ENCODE data around the gene SHLD1.
"Not testable (repeated sequence)": the region's sequence is repeated elsewhere in the genome, so short reads cannot be mapped to it uniquely, and the experiment has no call there.

The SHLD1 gene

GRCh38 chr20:5749952-5750779, at the start of gene SHLD1:
Gene SHLD1, plus strand, starts transcription at chr20:5750401. Its CDS starts 22,465 bp downstream, at chr20:5772866.
- DNase-seq: peak; percentile 92

GRCh38 chr20:5702339-5702738, 47.9 kb upstream of the SHLD1 start:
- not testable (repeated sequence) for DNase-seq

- no peak for DNase-seq
Measured at GRCh38 chr20:5703681-5704101, 46.5 kb upstream of the SHLD1 start.

GRCh38 chr20:5705827-5706226, 44.4 kb upstream of the SHLD1 start:
- no peak for DNase-seq

GRCh38 chr20:5706797-5707196, 43.4 kb upstream of the SHLD1 start:
- DNase-seq: no peak

- DNase-seq: no peak
Measured at GRCh38 chr20:5710551-5710950, 39.6 kb upstream of the SHLD1 start.

- no peak for DNase-seq
Measured at GRCh38 chr20:5714261-5715041, 35.8 kb upstream of the SHLD1 start.

- DNase-seq: no peak
Measured at GRCh38 chr20:5715071-5715841, 34.9 kb upstream of the SHLD1 start.

- no peak for DNase-seq
Measured at GRCh38 chr20:5716953-5717352, 33.2 kb upstream of the SHLD1 start.

- DNase-seq: no peak
Measured at GRCh38 chr20:5718896-5719595, 31.2 kb upstream of the SHLD1 start.

GRCh38 chr20:5719861-5720403, 30.3 kb upstream of the SHLD1 start:
- no peak for DNase-seq

GRCh38 chr20:5720696-5721095, 29.5 kb upstream of the SHLD1 start:
- DNase-seq: no peak

- not testable (repeated sequence) for DNase-seq
Measured at GRCh38 chr20:5721356-5721755, 28.8 kb upstream of the SHLD1 start.

- DNase-seq: no peak
Measured at GRCh38 chr20:5722927-5723326, 27.3 kb upstream of the SHLD1 start.

GRCh38 chr20:5725183-5725463, 25.1 kb upstream of the SHLD1 start:
- not testable (repeated sequence) for DNase-seq

GRCh38 chr20:5727018-5727515, 23.1 kb upstream of the SHLD1 start:
- no peak for DNase-seq

GRCh38 chr20:5729348-5729747, 20.9 kb upstream of the SHLD1 start:
- no peak for DNase-seq

- no peak for DNase-seq
Measured at GRCh38 chr20:5730131-5730530, 20.1 kb upstream of the SHLD1 start.

- no peak for DNase-seq
Measured at GRCh38 chr20:5731753-5732366, 18.3 kb upstream of the SHLD1 start.

- no peak for DNase-seq
Measured at GRCh38 chr20:5734602-5735001, 15.6 kb upstream of the SHLD1 start.

- DNase-seq: peak; percentile 92
Measured at GRCh38 chr20:5735845-5736510, 14.2 kb upstream of the SHLD1 start.

Data from NCI-H524 treated with DMSO at 0.1 percent for 48 hours (cell line).